HT1080 (cell line): ENCODE measurements around the gene POM121C. TPM values are rescaled to one million over a fixed set of nuclear protein-coding genes. Genes with fewer than 3 reads are reported as not detected.
"Not testable (repeated sequence)": the region's sequence is repeated elsewhere in the genome, so short reads cannot be mapped to it uniquely, and the experiment has no call there.

ENCODE experiments used
- DNase-seq: peaks from one replicate; pipeline ENCODE4 v3.0.0-alpha.2; 2015; ENCODE audit warnings: low read depth
- polyA plus RNA-seq, 2 experiments: library from polyadenylated mRNA; depleted of rRNA; stranded (reverse); fragments of >200 nt; gene quantifications; 2 replicates each; pipeline ENCODE4 v1.2.3, GENCODE V29; 2015
- total RNA-seq: library from RNA; depleted of rRNA; stranded (reverse); fragments of >200 nt; shearing (Covaris generic); gene quantifications from 2 replicates; pipeline ENCODE4 v1.2.3, GENCODE V29; 2014; rRNA removed

POM121C gene
- total RNA-seq, result 7.5 and 12.0 TPM in 2 replicates
- 34.5 and 40.4 TPM in 2 replicates for polyA plus RNA-seq (2015; cell fraction: cytosol; rRNA removed)
- polyA plus RNA-seq (2015; cell fraction: nucleus; rRNA removed), result 42.0 and 49.1 TPM in 2 replicates

GRCh38 chr7:75485979-75486643, at the start of gene POM121C:
Gene POM121C (minus strand): TSS chr7:75486299. CDS start chr7:75441496, 44,803 bp downstream.
- DNase-seq, result peak; percentile 87

- peak; percentile 73 for DNase-seq
These were observed 48.7 kb upstream of the POM121C start for GRCh38 chr7:75534727-75535307.

- no peak for DNase-seq
These were observed 47.8 kb upstream of the POM121C start for GRCh38 chr7:75533926-75534325.

- DNase-seq, result no peak
These were observed 46.5 kb upstream of the POM121C start for GRCh38 chr7:75532639-75533038.

GRCh38 chr7:75531359-75531821, 45.3 kb upstream of the POM121C start:
- DNase-seq, result peak; percentile 24

- not testable (repeated sequence) for DNase-seq
These were observed 41.2 kb upstream of the POM121C start for GRCh38 chr7:75527224-75527722.

- DNase-seq, result not testable (repeated sequence)
These were observed 35.6 kb upstream of the POM121C start for GRCh38 chr7:75521727-75522126.

- not testable (repeated sequence) for DNase-seq
These were observed 32.7 kb upstream of the POM121C start for GRCh38 chr7:75518842-75519241.

- DNase-seq, result not testable (repeated sequence)
These were observed 22.9 kb upstream of the POM121C start for GRCh38 chr7:75509033-75509432.

- DNase-seq, result not testable (repeated sequence)
These were observed 5.9 kb upstream of the POM121C start, which contains the start of gene SPDYE5 for GRCh38 chr7:75492020-75492419. Gene SPDYE5 (plus strand): TSS chr7:75492320. CDS start chr7:75494048, 1,728 bp downstream.

- not testable (repeated sequence) for DNase-seq
These were observed 632 bp downstream of the POM121C start for GRCh38 chr7:75485355-75485978.

- not testable (repeated sequence) for DNase-seq
These were observed 5.8 kb downstream of the POM121C start for GRCh38 chr7:75480313-75480712.

- DNase-seq, result not testable (repeated sequence)
These were observed 8.6 kb downstream of the POM121C start for GRCh38 chr7:75477457-75477856.

- DNase-seq, result not testable (repeated sequence)
These were observed 15.9 kb downstream of the POM121C start for GRCh38 chr7:75470166-75470565.

GRCh38 chr7:75460541-75460940, 25.6 kb downstream of the POM121C start:
- not testable (repeated sequence) for DNase-seq

GRCh38 chr7:75458034-75458433, 28.1 kb downstream of the POM121C start:
- DNase-seq, result not testable (repeated sequence)

- not testable (repeated sequence) for DNase-seq
These were observed 29.7 kb downstream of the POM121C start for GRCh38 chr7:75456403-75456802.

- DNase-seq, result not testable (repeated sequence)
These were observed 33.6 kb downstream of the POM121C start for GRCh38 chr7:75452494-75452955.

- DNase-seq, result not testable (repeated sequence)
These were observed 36.2 kb downstream of the POM121C start for GRCh38 chr7:75449946-75450345.

- DNase-seq, result peak; percentile 44
These were observed 43.5 kb downstream of the POM121C start for GRCh38 chr7:75442465-75443111.

- DNase-seq, result not testable (repeated sequence)
These were observed 44.0 kb downstream of the POM121C start for GRCh38 chr7:75442101-75442464.
